ENCODE data around the gene ITGA8. TPM values are rescaled to one million over a fixed set of nuclear protein-coding genes. Genes with fewer than 3 reads are reported as not detected.

ITGA8 gene
- total RNA-seq, 2 donors from 2014 or later: 2.1 to 3.5 TPM

GRCh38 chr10:15742102-15742501, 22.4 kb upstream of the ITGA8 start:
- H3K9me3 ChIP-seq: no peaks in the 10 kb centered on the region
- H3K27ac ChIP-seq: no peak overlapping the region
- no peaks in the 10 kb centered on the region for H3K36me3 ChIP-seq
- intact Hi-C loops (cut with DNase I): no loop called here
- H3K4me1 ChIP-seq: no peaks in the 10 kb centered on the region
- DNase-seq: no peak
- no peak for TF ChIP-seq CTCF (IDR thresholded peaks at IDR 0.05)
- no peaks in the 10 kb centered on the region for H3K27me3 ChIP-seq
- no peak overlapping the region for H3K4me3 ChIP-seq
- H3K9ac ChIP-seq (ENCODE audit: low read depth in 2 of 2, low read length in 2 of 2): no peak overlapping the region

GRCh38 chr10:15741581-15741980, 21.9 kb upstream of the ITGA8 start:
- Histone ChIP-seq H3K4me1 (no peaks in the 10 kb centered on the region), H3K9ac (ENCODE audit: low read depth in 2 of 2, low read length in 2 of 2) (no peak overlapping the region), H3K36me3 (no peaks in the 10 kb centered on the region), H3K27me3 (no peaks in the 10 kb centered on the region), H3K27ac (no peak overlapping the region), H3K4me3 (no peak overlapping the region), H3K9me3 (no peaks in the 10 kb centered on the region)
- DNase-seq: no peak
- TF ChIP-seq CTCF (IDR thresholded peaks at IDR 0.05): no peak
- intact Hi-C loops (cut with DNase I): no loop called here

GRCh38 chr10:15740261-15740660, 20.5 kb upstream of the ITGA8 start:
- intact Hi-C loops (cut with DNase I): no loop called here
- no peak overlapping the region for H3K4me3 ChIP-seq
- H3K27me3 ChIP-seq: no peaks in the 10 kb centered on the region
- no peaks in the 10 kb centered on the region for H3K36me3 ChIP-seq
- no peaks in the 10 kb centered on the region for H3K4me1 ChIP-seq
- no peak overlapping the region for H3K27ac ChIP-seq
- no peaks in the 10 kb centered on the region for H3K9me3 ChIP-seq
- no peak overlapping the region for H3K9ac ChIP-seq (ENCODE audit: low read depth in 2 of 2, low read length in 2 of 2)
- no peak for DNase-seq
- no peak for TF ChIP-seq CTCF (IDR thresholded peaks at IDR 0.05)

GRCh38 chr10:15739254-15739970, 19.7 kb upstream of the ITGA8 start:
- Histone ChIP-seq H3K27me3 (no peaks in the 10 kb centered on the region), H3K4me1 (no peaks in the 10 kb centered on the region), H3K36me3 (no peaks in the 10 kb centered on the region), H3K4me3 (no peak overlapping the region), H3K9ac (ENCODE audit: low read depth in 2 of 2, low read length in 2 of 2) (no peak overlapping the region), H3K27ac (no peak overlapping the region), H3K9me3 (no peaks in the 10 kb centered on the region)
- no peak for TF ChIP-seq CTCF (IDR thresholded peaks at IDR 0.05)
- no peak for DNase-seq
- intact Hi-C loops (cut with DNase I): no loop called here

- no peak overlapping the region for H3K4me3 ChIP-seq
- no peaks in the 10 kb centered on the region for H3K36me3 ChIP-seq
- no peak overlapping the region for H3K27ac ChIP-seq
- H3K27me3 ChIP-seq: no peaks in the 10 kb centered on the region
- no peak overlapping the region for H3K9ac ChIP-seq (ENCODE audit: low read depth in 2 of 2, low read length in 2 of 2)
- H3K9me3 ChIP-seq: no peaks in the 10 kb centered on the region
- intact Hi-C loops (cut with DNase I): no loop called here
- DNase-seq: no peak
- no peak for TF ChIP-seq CTCF (IDR thresholded peaks at IDR 0.05)
- H3K4me1 ChIP-seq: no peaks in the 10 kb centered on the region
Measured at GRCh38 chr10:15738270-15738925, 18.7 kb upstream of the ITGA8 start.
